ENCODE data around the gene GMPS. TPM values are rescaled to one million over a fixed set of nuclear protein-coding genes. Genes with fewer than 3 reads are reported as not detected.

Gene GMPS
- total RNA-seq, 1 experiment from 2014 or later: 119 TPM

GRCh38 chr3:155870945-155871745 is 695 bp downstream of the GMPS start:
- Histone ChIP-seq H4K20me1 (ENCODE audit: insufficient read depth) (peaks cover 30% of the 10 kb centered on the region; the same call in 1 of the 2 replicates), H3K27ac (ENCODE audit: low read depth, low read length) (peak overlapping the region; percentile 90), H3K4me1 (ENCODE audit: control insufficient read depth in 1 of 2, insufficient read depth in 2 of 2, low read length in 2 of 2) (peaks cover 0 to 25% of the 10 kb centered on the region in 2 experiments; a peak in 3 of 4 replicates), H3K9me3 (ENCODE audit: control insufficient read depth in 1 of 2, insufficient read depth in 1 of 2, low read depth in 1 of 2, low read length in 2 of 2) (no peaks in the 10 kb centered on the region), H3K9me2 (ENCODE audit: insufficient read depth) (no peaks in the 10 kb centered on the region), H3K9ac (ENCODE audit: low read length) (peak overlapping the region; percentile 100), H3K79me2 (ENCODE audit: insufficient read depth, low read length) (peaks cover 56% of the 10 kb centered on the region), H3K27me3 (ENCODE audit: insufficient read depth, low read length) (no peaks in the 10 kb centered on the region), H3K4me2 (ENCODE audit: low read length) (peak overlapping the region; percentile 91), H3K36me3 (ENCODE audit: control insufficient read depth in 1 of 2, insufficient read depth in 2 of 2, low read length in 2 of 2) (no peaks in the 10 kb centered on the region), H3K4me3 (replicated peaks in 1 of 2; ENCODE audit: low read depth in 1 of 2, low read length in 2 of 2) (peak overlapping the region; percentile 87 to 98), H2AFZ (ENCODE audit: low read depth, low read length, poor library complexity, severe bottlenecking) (no peak overlapping the region)
- ChIA-PET POLR2A (interaction anchor here (1.5 kb wide), 1 partner anchor 17 kb away, joined by 4 read pairs; the partner anchor contains the start of gene SLC33A1), CTCF (interaction anchor here (2.9 kb wide), 1 partner anchor 65 kb away, joined by 11 read pairs; the partner anchor contains the start of gene C3orf33), RAD21 (ENCODE audit: low non-redundant PET in 1 of 2, low total read pairs in 2 of 2, uncharacterized antibody in 2 of 2, unreplicated experiment in 2 of 2) (no interaction called here)
- no TSS peak for BruUV-seq (replicated peaks)
- intact Hi-C loops (cut with micrococcal nuclease): loop anchor here (1.0 to 5.0 kb wide), 2 partner anchors 17 to 124 kb away; partner anchors contain the start of genes PLCH1 and SLC33A1
- TF ChIP-seq ZFX (IDR thresholded peaks at IDR 0.05): peak; percentile 91
- TF ChIP-seq CBX3 (IDR thresholded peaks at IDR 0.05; ENCODE audit: low read depth): no peak
- TF ChIP-seq TCF7L2 (IDR thresholded peaks at IDR 0.05; ENCODE audit: borderline replicate concordance, extremely low read depth, insufficient read depth, insufficient read length): no peak
- no peak for TF ChIP-seq YY1 (IDR thresholded peaks at IDR 0.05; ENCODE audit: extremely low read depth, insufficient replicate concordance, low read depth, low read length)
- peak; percentile 29 for TF ChIP-seq MAX (IDR thresholded peaks at IDR 0.05)
- no peak for TF ChIP-seq SIN3A (IDR thresholded peaks at IDR 0.05; ENCODE audit: low read depth)
- no peak for TF ChIP-seq JUND (IDR thresholded peaks at IDR 0.05)
- TF ChIP-seq EGR1 (IDR thresholded peaks at IDR 0.05; ENCODE audit: low read depth): peak; percentile 18; the same call in 1 of the 2 replicates
- no peak for TF ChIP-seq ATF3 (IDR thresholded peaks at IDR 0.05)
- TF ChIP-seq CTCF (IDR thresholded peaks at IDR 0.05 in 2 of 3, conservative IDR thresholded peaks at IDR 0.05 in 1 of 3; ENCODE audit: borderline replicate concordance in 1 of 3, insufficient read depth in 1 of 3, low read depth in 2 of 3, low read length in 2 of 3): no peak
- DNase-seq (ENCODE audit: low read depth, low spot score) (no peak), ATAC-seq (peak; percentile 33)
